Activated CD4-positive, CD25-positive, alpha-beta regulatory T cell treated with anti-CD3 and anti-CD28 coated beads, Interleukin-2, amount 50 U/mL, for 24 hours (primary cell): Measurements from ENCODE around the gene EBF4.

Source experiments
- ATAC-seq, 2 donors: fragments of 150-1000 bp; cut with Tn5 transposase; one replicate each; pipeline ENCODE4 v1.10.0; 2021; ENCODE audit warnings: mild to moderate bottlenecking in 1 of 2, moderate library complexity in 1 of 2

The EBF4 gene

DNA sequence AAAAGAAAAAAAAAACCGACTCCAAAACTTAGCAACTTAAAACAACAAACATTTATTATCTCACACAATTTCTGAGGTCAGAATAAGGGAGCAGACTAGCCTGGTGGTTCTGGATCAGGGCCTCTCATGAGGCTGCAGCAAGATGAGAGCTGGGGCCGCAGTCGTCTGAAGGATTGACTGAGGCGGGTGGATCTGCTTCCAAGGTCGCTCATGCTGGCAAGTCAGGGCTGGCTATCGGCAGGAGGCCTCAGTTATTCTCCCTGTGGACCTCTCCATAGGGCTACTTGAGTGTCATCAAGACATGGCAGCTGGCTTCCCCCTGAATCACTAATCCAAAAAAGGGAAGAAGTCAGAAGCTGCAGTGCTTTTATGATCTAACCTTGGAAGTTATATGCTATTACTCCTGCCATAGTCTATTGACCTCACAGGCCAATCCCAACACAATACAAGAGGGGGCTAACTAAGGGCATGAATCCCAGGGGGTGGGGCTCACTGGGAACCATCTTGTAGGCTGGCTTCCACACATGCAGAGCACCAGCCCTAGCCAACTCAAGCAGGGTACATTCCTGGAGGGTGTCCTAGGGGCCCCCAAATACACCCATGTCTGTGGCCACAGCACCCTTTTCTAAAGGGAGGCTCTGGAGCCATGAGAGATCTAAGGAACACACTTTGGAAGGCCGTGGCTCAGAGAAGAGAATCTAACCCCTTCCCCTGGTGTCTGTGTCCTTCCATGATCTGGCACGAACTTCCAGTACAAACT is 11.3 kb downstream of the EBF4 start:
- ATAC-seq = no peak

DNA sequence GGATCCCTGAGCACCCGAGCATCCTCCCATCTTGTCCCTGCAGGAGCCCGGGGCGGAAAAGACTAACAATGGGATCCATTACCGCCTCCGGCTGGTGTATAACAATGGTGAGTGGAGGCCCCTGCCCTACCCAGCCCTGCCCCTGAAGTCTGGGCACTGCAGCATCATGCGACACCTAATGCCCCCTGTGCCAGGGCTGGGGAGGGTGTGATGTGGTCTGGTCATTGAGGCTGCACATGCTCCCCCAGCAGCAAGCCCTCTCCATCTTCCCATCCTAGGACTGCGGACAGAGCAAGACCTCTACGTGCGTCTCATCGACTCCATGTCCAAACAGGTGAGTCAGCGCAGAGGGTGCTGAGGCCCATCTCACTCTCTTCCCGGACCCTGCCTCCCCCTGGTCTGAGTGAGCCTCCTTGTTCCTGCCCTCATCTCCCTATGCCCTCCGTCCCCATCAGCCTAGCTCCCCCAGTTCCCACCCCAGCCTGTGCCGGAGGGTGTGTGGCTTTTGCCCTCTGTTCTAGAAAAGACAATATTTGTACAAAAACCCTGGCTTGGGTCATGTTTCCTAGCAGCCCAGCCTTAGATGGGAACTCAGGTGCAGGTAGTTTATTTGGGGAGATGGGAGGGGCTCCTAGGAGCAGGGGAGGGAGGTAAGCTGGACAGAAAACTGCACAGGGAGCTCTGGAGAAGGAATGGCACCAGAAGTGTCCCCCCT is 13.5 kb downstream of the EBF4 start:
- ATAC-seq = no peak

DNA sequence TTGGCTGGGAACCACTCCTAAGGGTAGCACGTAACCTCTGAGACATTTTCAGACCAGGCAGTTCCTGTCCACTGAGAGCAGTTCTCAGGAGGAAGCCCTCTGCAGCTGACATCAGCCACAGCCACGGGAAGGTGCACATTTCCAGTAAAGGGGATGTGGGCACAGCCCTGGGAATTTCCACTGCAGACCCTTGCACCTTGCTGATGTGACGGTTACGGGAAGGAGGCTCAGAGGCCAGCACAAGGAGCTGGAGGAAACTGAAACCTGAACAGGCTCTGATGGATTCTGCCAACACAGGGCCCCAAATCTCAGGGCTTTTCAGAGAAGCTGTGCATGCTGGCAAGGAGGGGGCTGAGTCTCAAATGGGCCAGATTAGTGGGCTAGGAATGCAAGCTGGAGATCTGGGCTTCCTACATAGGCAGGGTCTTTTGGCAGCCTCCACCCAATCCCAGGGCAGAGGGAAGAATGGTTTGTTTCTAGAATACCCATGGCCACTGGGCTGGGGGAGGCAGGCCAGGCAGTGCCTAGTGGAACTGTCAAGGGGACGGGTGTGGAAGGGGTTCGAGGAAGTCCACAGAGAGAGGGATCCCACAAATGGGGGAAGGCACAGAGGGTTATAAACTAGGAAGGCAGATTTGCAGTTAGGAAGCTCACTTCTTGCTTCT is 14.2 kb downstream of the EBF4 start:
- ATAC-seq = no peak

DNA sequence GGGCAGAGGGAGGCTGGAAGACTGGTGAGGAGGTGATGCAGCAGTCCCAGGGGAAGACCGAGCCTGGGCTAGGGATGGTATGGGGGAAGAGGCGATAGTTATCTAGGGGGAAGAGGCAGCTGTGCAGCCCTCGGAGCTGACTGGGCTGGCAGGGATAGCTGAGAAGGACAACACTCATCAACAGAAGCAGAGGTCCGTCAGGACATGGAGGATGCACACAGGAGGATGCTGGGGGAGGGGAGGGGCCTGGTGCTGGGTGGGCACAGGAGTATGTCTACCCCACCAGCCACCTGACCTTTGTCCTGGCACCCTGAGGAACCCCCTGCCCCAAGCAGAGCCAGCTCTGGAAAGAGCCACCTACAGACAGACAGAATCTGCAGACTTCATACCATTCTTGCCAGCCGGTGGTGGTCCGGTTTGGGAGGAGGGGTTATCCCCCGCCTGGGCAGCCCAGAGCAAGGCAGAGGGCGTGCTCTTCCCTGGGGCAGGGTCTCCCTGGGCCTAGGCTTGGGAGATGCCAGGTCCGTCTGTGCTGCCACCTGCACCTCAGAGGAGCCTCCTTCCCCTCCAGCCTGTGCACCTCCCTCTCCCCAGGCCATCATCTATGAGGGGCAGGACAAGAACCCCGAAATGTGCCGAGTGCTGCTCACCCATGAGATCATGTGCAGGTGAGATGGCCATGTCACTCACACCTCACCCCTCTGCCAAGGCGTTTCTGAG is 14.9 kb downstream of the EBF4 start:
- ATAC-seq = no peak

DNA sequence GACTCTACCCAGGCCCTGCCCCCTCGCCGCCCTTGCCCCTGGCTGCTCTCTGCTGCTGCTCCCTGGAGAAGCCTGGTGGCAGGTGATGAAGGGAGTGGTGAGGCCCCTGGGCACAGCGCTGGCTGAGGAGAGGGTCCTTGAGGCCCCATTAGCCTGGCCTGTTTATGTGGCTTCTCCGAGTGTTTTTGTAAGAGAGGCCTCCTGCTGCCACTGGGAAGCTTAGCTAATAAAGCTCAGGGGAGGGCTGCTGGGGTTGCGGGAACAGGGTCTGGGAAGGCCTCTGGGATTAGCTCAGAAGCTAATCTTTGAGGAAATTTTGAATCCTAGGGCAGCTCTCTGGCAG is 15.5 kb downstream of the EBF4 start:
- ATAC-seq = no peak

- ATAC-seq = no peak
Observed at GRCh38 chr20:2708665-2709064, 16.1 kb downstream of the EBF4 start.

DNA sequence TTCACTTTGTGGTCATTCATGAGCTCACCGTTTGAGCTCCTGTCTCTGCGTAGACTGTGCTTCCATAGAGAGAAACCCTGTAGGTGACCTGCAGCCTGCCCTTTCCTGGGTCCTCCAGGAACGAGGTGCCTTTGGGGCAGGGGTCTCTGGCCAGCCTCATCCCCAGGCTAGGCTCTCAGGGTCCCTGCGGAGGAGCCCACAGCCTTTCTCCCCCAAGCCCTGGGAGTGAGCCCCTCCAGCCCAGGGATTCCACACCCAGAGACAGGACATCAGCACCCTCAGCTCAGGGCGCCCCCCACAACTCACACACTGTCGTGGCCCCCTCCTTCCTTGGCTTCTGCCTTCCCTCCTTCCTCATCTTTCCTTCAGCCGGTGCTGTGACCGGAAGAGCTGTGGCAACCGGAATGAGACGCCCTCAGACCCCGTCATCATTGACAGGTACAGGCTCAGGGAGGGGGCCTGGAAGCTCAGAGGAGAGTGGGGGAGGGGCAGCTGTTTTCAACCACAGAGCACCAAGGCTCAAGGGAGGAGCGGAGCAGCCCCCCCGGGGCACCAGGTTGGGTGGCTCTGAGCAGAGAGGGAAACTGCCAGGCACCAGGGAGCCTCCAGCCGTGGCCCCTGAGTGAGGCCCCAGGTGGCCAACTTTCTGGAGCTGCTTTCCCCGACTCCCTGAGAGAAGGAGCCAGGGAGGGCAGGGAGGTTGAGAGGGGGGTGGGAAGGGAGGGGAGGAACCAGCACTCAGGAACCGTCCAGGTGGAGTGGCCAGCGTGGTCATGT is 16.8 kb downstream of the EBF4 start:
- no peak for ATAC-seq

DNA sequence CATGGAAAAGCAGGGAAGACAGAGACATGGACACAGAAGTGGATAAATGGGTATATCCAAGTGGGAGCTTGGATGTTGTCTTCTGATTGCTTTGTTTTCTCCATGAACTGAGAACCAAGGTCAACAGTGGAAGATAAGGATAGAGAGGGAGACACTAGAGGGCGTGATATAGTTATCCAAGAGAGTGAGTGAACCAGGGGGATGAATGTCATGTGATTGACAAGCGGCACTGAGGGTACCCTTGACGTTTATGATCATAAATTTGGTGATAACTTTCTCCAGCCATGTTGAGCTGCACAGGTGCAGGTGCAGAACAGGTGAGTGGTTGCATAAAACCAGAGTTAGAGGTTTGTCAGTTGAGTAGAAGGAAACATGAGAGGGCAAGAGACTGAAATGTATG is 20.7 kb downstream of the EBF4 start:
- ATAC-seq = no peak

GRCh38 chr20:2729251-2729713 is 36.7 kb downstream of the EBF4 start:
- ATAC-seq = peak; percentile 78 to 79

DNA sequence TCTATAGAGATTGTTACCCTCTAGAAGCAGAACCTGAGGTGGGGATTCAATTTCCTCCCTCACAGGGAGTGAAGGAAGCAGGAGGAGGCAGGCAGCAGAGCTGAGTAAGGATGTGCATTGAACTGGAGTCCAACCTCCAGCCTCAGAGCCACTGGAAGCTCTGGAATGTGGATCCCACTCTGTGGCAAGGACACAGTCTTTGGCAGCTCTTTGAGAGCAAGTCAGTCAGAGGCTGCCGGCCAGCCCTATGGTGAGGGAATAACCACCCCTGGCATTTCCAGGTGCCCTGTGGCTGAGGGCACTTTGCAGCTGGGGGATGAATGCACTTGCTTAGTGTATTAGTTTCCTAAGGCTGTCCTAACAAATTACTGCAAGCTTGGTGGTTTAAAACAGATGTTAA is 37.2 kb downstream of the EBF4 start:
- ATAC-seq = no peak

DNA sequence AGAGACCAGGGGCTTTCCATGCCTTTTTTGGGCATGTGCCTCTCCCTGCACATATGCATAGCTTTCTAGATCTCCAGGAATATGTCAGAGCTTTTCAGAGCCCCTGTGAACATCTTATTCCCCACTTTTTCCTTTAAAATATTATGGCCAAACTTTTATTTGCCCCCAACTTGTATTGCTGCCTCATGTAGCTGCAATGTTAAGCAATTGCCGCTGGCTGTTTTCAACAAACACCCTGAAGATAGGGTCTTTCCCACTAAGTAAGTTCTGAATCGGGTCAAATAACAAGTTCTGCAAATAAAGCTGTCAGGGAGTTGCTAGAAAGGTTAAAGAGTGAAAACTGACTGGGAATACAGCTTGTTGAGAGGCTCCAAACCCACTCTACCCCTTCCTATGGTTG is 42.3 kb downstream of the EBF4 start:
- no peak for ATAC-seq

GRCh38 chr20:2736441-2736840 is 43.9 kb downstream of the EBF4 start:
- no peak for ATAC-seq

DNA sequence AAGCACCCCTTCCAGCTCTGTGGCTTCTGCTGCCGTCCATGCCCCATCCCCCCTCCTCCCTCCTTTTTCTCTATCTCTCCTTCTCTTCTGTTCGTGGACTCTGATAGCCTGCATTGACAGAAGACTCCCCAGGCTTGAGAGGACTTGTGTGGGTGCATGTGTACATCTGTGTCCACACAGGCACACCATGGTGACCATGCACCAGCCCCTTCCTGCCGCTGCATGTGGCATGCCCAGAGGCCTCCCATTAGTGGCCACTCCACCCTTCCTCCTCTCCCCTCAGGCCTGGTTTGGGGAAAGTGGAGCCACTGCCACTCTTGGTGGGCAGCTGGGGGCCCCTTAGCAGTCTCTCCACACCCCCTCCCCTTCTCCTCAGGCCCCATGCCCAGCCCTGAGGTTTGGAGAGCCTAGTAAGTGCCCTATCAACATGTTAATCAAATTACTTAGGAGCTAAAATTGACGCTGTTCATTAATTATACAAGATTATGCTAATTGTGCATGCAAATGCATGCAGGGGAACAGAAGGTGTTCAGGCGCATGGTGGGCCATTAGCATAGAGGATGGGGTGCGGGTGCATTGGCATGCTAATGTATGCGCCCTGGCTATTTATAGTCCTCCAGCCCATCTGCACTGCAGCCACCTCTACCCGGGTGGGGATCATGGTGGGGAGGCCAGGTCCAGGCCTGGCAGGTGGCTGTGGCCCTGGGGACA is 45.9 kb downstream of the EBF4 start:
- no peak for ATAC-seq

GRCh38 chr20:2739042-2739398 is 46.4 kb downstream of the EBF4 start:
- ATAC-seq = no peak

DNA sequence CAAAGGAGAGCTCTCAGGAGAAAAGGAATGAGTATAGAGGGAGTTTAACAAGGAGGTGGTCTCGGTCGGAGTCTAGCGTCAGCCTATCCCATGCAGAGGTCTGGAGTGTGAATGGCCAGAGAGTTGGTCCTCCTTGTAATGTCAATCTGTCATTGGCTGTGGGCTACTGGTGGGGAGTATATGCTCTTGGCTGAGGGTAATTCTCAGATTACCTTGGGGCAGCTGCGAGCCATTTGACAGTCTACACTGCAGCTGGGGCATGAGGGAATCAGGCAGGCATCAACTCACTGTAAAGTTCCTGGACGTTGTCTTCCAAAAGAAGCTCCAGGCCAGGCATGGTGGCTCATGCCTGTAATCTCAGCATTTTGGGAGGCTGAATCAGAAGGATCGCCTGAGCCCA is 48.1 kb downstream of the EBF4 start:
- no peak for ATAC-seq

- ATAC-seq = peak; percentile 86 to 92
Observed at GRCh38 chr20:2741463-2741862, 48.9 kb downstream of the EBF4 start.

DNA sequence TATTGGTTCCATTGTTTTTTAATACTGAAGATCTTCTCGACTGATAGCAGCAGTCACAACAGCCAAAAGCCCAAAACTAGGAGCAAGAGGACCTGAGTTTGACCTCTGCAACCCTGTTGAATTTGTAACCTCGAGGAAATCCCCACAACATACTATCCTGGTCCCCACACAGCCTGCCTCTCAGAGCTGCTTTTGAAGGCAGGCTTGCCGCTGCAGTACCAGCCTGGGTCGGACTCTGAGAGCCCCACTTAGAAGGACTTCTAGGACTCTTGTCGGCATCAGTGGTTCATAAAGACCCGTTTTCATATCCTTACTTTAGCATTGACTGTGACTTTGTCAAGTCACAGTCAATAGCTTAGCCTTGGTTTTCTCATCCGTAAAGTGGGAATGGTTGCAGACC is 49.3 kb downstream of the EBF4 start:
- no peak for ATAC-seq

DNA sequence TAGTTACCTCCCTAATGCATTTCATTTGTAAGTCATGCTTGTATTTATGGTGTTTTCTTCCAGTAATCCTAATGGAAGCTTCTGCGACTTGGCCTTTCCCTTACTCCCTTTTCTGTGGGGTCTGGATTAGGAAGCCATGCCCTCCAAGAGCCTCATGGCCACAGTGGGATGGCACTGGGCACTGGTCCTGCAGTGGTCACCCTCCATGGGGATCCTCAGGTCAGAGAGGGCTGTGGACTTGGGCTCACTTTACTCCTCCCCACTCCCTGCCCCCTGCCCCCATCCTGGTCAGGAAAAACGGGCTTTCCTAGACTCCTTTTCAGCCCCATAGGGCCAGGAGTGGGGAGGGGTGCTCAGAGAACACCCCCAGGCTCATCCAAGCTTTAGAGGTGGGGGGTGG is 49.9 kb downstream of the EBF4 start:
- ATAC-seq = no peak

GRCh38 chr20:2742934-2743559 is 50.5 kb downstream of the EBF4 start:
- ATAC-seq = peak; percentile 54 to 67

DNA sequence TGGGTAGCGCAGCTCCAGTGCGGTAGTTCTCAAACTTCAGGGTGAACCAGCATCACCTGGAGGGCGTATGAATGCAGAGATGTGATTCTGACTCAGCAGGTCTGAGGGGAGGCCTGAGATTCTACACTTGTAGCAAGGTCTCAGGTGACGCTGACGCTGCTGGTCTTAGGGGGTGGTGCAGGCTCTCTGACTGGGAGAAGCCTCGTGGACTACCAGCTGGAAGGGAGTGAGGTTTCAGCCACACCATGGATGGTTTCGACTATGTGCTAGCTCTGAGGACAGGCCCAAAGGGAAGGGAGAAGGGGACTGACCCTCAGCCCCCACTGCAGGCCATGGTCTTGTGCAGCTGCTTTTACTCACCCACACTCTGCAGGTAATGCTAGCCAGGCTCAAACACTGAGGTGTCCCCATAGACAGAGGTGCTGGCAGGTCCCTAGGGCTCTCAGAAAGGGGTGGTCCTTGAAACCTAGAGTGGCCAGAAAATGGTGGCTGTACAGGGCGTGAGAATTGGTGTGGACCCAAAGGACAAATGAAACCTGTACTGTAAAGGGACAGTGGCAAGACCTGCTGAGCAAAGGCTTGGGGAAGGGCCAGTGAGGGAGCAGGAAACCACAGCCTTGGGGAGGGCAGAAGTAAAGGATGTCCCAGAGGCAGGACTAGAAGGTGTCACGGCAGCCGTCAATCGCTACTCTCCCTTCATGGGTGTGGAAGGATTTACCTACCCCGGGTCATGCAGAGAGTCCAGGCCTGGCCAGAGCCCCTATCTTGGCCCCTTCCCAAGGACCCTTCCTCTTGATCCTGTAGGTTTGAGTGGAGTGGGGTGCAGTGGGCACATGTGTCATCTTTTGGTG is 52.7 kb downstream of the EBF4 start:
- no peak for ATAC-seq
